Epithelial cell of proximal tubule (primary cell): ENCODE measurements around the gene SCFD2. TPM values are rescaled to one million over a fixed set of nuclear protein-coding genes. Genes with fewer than 3 reads are reported as not detected.

Experiments used
- DNase-seq: peaks from one replicate; pipeline ENCODE4 v3.0.0-alpha.2; 2011; ENCODE audit warnings: low read depth
- H3K4me3 ChIP-seq: 2 replicates; pipeline ENCODE4 v1.5.1; 2011; ENCODE audit warnings: low read depth, mild to moderate bottlenecking, low read length
- CTCF ChIP-seq: conservative IDR thresholded peaks from 2 replicates; pipeline ENCODE4 v1.5.1; 2012; ENCODE audit warnings: low read depth, mild to moderate bottlenecking, low read length
- total RNA-seq: library from RNA; depleted of rRNA; stranded (reverse); fragments of >200 nt; gene quantifications from 2 replicates; pipeline ENCODE4 v1.2.3, GENCODE V29; 2015

The SCFD2 gene
- total RNA-seq, 1 donor from 2014 or later = 8.9 TPM

DNA sequence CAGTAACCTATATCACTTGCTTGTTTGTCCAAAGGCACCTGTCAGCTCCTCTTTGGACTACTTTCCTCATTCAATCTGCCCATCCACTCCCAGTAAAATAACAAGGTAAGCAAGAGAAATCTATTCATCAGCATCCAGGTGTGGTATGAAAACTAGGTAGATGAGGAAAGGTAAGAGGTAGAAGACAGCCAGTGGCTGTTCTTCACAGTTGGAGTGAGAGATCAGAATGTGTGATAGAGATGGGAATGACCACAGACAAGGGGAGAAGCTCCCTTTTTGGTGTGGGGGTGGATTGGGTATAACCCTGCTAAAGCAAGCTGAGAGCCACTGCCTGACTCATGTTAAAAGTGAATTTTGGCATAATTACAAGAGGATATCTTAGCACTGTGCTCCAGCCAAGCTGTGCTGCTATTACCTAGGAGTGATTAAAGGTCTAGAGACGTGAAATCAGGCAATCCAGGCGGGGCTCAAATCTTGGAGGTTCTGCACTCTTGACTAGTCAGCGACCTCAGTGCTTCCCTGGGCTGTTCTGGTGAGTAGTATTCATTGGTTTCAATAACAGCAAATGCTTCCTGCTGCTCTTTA lies 531.8 kb downstream of the SCFD2 start:
- TF ChIP-seq CTCF = no peak
- DNase-seq = no peak
- H3K4me3 ChIP-seq = no peak overlapping the region

DNA sequence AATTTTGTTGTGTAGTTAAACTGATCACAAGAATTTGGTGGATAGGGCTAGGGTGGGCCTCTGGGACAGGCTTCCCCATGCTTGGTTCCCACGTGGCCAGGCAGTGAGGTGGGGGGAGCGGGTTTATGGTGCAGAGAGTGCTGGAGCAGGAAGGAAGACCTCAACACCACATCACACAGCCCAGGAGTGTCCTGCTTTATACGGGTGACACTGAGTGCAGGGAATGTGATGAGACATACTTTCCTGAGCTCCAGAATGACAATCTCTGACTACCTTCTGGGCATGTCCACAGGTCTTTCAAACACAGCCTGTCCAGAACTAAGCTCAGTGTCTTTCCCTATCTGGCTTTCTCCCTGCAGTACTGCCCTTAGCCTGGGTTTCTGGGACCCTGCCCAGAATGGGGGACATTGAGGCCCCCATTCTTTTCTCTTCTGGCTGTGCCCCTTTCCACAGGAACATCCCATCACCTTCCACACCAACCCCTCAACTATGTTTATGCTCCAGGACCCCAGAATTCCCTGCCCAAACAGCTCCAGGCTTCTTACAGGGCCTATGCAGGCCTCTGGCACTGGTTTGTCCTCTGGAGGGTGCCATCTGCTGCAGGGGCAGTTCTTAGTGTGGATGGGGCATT lies 540.3 kb downstream of the SCFD2 start:
- no peak overlapping the region for H3K4me3 ChIP-seq
- no peak for TF ChIP-seq CTCF
- DNase-seq = peak; percentile 23

DNA sequence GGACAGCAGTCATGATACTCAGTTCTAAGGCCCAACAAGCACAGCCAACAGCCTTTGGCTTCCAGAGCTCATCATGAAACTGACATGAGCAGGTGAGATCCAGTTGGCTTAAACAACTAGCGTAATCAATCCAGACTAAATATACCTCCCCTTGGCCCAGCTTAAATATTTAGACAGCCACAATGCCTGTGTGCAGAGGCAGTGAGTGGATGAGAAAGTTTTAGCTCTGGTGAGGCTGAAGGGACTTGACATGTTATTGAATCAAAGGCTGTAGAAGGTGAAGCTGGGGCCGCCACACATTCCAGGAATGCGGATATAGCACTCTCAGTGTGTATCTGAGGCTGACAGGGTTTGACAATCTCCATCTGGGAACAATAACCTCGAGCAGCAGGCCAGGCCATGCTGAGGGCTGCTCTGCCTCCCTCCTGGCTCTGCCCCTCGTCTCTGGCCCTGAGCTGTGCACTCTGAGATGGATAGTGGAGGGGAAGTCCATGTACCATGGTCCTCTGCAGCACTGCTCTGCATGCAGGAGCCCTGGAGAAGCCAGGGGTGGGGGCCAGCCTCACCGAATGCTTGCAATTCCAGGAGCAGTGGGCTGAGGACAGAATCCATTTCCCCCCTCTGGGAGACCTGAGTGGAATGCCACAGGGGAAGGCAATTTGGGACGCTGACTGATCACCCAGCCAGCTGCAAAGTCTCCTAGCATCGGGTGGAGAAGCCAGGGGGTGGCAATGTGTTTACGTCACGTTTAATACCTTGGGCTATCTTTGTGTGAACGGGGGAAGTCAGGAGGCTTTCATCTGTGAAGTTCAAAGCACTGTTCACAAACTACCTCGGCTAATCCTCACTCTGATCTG lies 541.0 kb downstream of the SCFD2 start:
- H3K4me3 ChIP-seq = no peak overlapping the region
- no peak for TF ChIP-seq CTCF
- DNase-seq = peak; percentile 75

DNA sequence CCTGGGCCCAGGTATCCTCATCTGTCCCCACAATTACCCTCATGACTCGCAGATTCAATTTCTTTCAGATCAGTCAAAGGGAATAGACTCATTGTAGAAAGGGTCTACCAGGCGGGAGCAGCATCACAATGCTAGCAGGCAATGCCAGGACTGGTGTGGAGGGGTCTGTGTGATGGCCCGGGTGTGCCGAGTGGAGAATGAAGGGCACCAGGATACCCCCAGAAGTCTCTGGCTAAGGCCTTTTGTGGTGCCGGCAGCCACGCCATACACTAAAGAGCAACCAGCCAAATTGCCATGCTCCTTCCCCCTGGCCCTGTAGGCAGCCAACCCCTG lies 541.6 kb downstream of the SCFD2 start:
- no peak for DNase-seq
- TF ChIP-seq CTCF = no peak

GRCh38 chr4:52823702-52824092 lies 542.2 kb downstream of the SCFD2 start:
- no peak for DNase-seq
- no peak overlapping the region for H3K4me3 ChIP-seq
- no peak for TF ChIP-seq CTCF

More for the DNA sequence above, 541.6 kb downstream of the SCFD2 start:
- H3K4me3 ChIP-seq = no peak overlapping the region

Other genes starting within 250 kb of the SCFD2 start
- 52.8 and 69.9 TPM in 2 replicates for gene FIP1L1, start 11.6 kb upstream of the SCFD2 start, total RNA-seq
- gene LNX1, start 225.4 kb upstream of the SCFD2 start, total RNA-seq = 2.6 and 3.3 TPM in 2 replicates